Muscle of arm (tissue), 12 donors: ENCODE data around the gene AP3S2. TPM values are rescaled to one million over a fixed set of nuclear protein-coding genes. Genes with fewer than 3 reads are reported as not detected.
A peak's percentile ranks its signal among the peaks of the same experiment; 100 is the strongest.
"Not testable (repeated sequence)": the region's sequence is repeated elsewhere in the genome, so short reads cannot be mapped to it uniquely, and the experiment has no call there.

ENCODE experiments used
- DNase-seq: peaks from one replicate; pipeline ENCODE4 v3.0.0-alpha.2; 2013
- polyA plus RNA-seq, 12 donors: library from polyadenylated mRNA; unstranded; fragments of 120-200 nt; gene quantifications; one replicate each; pipeline ENCODE4 v1.2.1, GENCODE V29; 2013; ENCODE audit not compliant: insufficient read length in 12 of 12

Gene AP3S2
- polyA plus RNA-seq, 12 donors = 12.1 to 36.4 (median 28.5) TPM; not detected in 1

DNA sequence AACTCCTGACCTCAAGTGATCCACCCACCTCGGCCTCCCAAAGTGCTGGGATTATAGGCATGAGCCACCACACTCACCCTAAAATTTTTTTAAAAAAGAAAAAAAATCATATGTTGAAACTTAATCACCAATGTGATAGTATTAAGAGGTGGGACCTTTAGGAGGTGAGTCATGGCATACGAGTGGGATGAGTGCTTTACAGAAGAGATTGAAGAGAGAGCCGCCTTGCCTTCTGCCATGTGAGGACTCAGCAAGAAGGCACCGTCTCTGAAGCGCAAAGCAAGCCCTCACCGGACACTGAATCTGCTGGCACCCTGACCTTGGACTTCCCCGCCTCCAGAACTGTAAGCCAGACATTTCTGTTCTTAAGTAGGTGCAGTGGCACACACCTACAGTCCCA is 13.5 kb upstream of the AP3S2 start:
- DNase-seq = no peak

DNA sequence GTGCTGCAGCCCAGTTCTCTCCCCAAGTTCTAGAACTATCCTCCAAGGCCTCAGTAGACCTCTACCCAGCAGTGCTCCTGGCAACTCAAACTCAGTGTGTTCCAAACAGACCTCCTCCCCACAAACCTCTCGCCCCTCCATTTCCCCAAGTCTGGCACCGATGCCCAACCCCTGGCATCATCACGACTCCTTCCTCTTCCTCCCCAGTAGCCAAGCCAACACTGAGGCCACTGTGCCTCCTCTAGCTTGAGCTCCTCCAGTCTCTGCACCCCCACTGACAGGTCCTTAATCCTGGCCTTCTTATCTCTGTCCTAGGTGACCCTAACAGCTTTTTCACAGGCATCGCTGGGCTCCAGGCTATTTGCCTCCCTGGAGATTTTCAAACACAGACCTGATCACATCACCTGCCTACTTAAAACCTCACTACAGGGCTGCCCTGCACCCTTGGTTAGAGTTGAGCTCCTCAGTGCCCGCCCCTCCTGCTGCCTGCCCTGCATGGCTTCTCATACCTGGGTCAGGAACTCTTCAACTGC is 12.1 kb upstream of the AP3S2 start:
- no peak for DNase-seq

DNA sequence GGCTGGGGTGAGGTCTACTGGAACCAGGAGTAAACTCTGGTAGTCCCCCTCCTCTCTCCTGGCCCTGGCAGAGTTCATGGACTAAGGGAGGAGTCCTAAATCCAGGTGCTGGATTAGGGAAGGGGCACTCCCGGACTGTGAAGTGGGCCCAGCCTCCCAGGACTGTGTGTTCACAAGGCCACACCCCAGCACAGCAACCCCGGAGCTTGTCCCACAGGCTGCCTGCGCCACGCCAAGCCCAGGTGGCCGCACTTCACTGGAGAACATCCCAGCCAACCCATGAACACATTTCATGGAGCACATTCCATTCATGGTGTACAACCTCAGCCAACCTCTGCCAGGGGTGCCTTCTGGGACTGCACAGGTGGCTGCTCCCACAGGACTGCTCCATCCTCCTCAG is 10.7 kb upstream of the AP3S2 start:
- no peak for DNase-seq

DNA sequence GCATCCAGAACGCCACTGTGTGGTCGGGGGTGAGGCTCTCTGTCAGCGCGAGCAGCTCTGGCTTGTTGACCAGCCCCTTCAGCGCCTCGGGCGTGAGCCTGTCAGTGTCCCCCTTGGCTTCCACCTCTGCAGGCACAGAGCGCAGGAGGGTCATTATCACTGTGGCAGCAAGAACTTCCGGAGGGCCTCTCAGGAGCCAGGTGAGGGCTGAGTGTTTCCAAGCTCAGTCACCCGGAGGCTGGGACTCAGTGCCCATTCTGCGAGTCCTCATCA is 10.0 kb upstream of the AP3S2 start:
- DNase-seq = no peak

DNA sequence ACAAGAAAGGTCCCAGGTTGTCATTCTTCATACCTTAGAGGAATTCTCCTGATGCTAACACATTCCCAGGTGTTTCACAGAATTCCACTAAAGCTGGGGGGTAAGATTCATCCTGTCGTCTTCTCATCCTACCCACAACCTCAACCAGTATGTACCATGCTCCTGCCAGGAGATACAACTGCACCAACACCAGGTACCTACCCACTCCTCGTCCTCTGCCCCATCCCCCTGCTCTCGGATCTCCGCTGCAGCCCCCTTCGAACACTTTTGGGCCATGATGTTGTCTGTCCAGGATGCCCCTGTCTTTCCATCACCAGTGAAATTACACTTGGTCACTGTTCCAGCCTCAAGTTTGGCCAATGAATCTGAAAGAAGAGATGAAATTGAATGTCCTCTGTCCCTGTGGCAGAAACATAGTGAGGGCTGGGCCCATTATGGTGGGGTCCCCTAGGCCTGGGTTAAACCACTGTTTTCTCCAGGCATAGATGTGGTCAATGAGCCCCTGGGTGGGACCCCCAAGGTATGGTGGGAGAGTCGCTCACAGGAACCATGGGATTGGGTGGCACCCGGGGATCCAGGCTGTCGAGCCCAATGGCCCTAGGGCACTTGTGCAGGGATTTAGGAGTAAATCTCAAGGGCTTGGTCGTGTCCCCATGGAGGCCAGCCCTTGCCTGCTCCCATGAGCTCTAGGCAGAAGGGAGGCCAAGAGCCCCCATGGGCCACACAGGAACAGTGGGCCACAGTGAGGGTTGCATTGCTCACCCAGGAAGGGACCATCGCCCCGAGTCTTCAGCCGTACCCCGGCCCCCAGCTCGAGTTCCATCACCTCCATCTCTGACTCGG is 9.4 kb upstream of the AP3S2 start:
- DNase-seq = no peak

DNA sequence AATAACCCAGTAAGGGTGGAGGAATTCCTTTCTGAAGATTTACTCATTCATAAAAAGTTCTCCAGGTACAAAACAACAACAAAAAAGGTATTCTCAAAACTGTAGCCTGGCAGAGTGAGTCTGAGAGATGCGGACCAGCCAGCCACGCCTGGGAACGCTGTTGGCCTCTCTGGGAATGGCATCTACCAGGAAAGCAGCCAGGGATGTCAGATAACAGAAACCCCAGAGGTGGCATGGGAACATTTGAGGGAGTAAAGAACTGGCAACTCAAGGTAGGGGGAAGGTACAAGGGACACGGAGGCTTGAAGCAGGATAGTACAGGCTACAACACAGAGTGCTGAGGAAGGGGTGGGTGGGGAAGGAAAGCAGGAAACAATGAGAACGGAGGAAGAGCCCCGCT is 7.1 kb upstream of the AP3S2 start:
- DNase-seq = no peak

DNA sequence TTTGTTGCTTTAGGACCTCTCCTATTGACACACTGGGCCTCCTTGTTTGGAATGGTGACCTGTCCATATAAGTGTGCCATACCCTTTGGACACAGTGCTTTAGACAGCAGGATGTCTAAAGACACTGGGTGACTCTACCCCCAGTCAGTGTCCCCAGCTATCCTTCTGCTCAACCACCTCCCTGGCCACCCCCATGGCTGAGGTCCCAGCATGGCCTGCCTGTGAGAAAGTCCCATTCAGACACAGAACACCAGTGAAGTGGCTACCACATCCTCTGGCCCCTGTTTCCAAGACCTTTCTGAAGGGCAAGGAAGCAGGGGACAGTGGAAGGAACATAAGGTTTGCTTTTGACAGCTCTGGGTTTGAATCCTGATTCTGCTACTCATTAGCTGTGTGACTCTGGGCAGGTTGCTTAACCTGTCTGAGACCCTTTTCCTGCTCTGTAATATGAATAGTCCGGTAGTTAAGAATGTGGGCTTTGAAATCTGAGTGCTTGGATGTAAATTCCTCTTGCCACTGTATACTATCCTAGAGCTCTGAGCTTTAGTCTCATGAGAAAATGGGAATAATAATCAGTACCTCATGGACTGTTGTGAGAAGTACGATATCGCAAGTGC is 6.3 kb upstream of the AP3S2 start:
- no peak for DNase-seq

DNA sequence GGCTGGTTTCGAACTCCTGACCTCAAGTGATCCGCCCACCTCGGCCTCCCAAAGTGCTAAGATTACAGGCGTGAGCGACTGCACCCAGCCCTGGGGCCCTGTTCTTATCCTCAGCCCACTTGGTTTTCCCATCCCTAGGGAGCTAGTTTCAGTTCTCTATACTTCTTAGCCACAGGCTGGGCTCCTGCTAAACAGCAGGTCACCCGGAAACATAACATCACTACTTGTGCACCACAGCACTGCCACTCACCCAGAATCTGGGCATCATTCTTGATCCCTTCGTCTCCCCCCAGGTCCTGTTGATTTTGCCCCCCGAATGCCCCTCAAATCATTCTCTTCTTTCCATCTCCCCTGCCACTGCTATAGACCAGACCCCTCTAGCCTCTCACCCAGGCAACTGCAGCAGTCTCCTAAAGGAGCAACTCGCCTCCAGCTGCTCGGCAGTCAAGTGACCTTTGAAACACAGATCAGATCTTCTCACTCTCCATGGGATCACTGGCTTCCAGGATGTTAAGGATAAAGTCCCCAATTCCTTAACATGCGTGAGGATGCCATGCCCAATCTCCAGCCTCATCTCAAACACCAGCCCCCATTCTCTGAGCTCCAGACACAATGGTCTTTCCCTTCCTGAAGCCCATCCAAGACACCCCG is 5.6 kb upstream of the AP3S2 start:
- DNase-seq = no peak

DNA sequence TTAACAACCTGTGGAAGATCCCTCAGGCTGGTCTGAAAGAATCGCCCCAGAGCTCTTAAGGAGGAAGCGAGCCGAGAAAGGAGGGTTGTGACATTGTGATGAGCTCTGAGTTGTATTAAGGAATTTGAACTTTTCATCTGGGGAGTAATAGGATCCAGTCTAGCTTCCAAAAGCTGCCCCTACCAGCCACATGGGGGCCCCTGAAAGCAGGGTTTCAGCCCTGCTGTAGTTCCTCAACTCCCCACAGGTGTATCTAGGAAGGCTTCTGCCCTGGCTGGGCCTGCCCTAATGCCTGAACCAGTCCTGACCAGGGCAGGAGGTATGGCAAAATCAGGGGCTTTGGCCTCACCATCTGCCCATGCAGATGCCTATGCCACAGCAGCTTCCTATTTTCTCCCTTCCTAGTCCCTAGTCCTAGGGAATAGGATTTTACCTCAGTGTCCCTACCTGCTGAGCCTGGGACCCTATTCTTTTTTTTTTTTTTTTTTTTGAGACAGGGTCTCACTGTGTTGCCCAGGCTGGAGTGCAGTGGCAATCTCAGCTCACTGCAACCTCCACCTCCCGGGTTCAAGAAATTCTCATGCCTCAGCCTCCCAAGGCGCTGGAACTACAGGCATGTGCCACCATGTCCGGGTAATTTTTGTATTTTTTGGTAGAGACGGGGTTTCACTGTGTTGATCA is 5.0 kb upstream of the AP3S2 start:
- no peak for DNase-seq

DNA sequence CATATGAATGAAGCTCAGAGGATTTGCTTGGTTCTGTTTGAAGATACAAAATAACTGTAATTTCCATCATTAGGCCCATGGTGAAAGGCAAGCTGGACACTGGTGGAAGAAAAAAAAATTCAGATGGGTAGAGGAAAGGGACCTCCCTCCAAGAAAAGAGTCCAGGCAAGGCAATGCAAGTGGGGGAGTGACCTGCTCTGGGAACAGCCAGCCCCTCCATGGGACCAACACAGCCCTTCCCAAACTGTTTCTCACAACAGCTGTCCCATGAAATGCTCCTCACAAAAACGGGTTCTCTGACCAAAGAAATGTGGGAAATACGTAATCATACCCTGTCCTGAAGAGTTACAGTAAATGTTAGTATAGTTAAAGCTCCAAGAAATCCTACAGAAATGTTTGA is 4.4 kb upstream of the AP3S2 start:
- DNase-seq = no peak

DNA sequence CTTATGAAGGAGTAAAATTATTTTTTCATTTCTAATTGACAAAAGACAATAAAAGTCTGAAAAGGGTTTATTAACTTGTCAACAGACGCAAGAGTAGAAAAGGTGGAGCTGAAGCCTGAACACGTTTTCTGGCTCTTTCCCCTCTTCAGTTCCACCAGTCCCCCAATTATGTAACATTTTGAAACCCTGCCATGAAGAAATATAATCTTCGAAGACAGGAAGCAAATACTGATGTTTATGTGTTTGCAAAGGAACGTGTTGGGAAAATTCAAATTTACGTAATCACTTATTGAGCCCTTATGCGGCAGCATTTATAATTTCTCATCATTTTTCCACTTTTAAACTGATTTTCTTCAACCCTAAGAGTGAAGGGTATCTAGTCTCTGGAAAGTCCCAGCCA is 767 bp downstream of the AP3S2 start:
- DNase-seq = peak; percentile 32

DNA sequence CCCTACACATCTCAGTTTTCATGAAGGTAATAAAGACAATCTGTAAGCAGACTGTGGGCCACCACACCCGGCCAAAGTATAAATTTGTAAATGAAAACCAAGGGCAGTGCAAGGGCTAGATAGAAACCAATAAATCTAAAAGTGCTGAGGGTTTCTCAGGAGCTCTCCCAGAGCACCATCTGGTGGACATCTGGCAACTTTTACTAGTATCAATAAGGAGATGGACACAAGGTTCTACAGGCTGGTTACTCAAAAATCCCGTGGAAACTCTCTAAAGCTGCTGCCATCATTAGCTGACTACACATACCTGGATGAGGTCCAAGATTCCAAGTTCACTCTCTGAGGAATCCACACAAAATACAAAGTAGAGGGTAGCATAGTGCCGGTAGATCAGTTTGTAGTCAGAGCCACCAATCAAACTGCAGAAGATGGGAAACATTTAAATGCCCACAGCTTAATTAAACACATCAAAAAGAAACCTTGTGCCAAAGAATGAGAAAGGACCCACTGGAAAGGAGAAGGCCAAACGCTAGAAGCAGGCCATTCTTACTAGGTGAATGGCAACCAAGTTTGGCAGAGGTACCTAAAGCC is 5.5 kb downstream of the AP3S2 start:
- peak; percentile 19 for DNase-seq

DNA sequence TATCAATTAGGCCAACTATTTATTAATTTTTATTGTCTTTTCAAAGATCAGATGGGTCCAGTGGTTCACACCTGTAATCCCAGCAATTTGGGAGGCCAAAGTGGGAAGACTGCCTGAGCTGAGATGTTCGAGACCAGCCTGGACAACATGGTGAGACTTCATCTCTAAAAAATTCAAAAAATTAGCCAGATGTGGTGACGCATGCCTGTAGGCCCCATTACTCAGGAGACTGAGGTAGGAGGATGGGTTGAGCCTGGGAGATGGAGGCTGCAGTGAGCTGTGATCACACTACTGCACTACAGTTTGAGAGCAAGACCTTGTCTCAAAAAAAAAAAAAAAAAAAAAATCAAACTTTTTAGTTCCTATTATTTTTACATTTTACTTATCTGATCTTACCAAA is 8.2 kb downstream of the AP3S2 start:
- DNase-seq = no peak

DNA sequence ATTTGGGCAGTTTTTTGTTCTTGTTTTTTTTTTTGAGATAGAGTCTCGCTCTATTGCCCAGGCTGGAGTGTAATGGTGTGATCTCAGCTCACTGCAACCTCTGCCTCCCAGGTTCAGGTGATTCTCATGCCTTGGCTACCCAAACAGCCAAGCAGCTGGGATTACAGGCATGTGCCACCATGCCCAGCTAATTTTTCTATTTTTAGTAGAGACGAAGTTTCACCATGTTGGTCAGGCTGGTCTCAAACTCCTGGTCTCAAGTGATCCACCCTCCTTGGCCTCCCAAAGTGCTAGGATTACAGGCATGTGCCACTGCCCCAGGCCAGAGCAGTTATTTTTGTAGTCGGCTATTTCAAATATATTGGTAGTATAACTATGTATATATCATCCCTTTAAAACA is 8.6 kb downstream of the AP3S2 start:
- DNase-seq = not testable (repeated sequence)

DNA sequence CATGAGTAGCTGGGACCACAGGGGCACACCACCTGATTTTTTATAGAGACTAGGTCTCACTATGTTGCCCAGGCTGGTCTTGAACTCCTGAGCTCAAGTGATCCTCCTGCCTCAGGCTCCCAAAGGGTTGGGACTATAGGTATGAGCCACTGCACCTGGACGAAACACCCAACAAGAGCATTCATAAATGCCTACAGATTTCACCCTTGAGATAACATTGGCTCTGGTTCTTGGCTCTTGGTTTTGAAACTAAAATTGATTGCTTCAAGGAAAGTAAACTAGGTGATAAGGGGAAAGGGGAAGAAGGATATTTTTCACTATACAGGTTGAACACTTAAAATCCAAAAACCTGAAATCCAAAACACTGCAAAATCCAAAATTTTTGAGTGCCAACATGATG is 10.3 kb downstream of the AP3S2 start:
- DNase-seq = no peak

DNA sequence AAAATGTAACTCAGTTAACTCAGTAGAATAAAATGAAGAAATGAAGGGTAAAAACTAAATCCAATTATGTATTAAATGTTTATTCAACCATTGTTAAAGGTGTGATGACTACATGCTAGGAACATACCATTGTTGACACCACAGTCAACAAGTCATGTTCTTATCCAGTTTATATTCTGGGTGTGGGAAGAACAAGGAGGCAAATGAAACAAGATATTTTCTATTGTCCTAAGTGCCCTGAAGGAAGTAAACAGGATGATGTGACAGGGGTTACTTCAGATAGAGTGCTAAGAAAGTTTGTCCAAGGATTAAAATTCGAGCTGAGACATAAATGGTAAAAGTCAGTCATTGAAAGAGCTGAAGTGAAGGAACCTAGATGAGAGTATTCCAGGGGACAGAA is 13.1 kb downstream of the AP3S2 start:
- DNase-seq = no peak

DNA sequence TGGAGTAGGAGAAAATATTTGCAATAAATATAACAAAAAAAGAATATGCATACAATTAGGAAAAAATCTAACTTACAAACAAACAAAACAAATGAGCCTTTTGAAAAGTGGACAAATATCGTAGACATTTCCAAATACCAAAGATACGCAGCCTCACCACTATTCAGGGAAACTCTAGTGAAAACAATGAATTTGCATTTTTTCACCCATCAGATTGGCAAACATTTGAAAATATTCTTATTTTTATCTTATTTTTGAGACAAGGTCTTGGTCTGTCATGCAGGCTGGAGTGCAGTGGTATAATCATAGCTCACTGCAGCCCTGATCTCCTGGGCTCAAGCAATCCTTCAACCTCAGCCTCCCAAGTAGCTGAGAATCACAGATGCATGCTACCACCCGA is 15.5 kb downstream of the AP3S2 start:
- DNase-seq = no peak

DNA sequence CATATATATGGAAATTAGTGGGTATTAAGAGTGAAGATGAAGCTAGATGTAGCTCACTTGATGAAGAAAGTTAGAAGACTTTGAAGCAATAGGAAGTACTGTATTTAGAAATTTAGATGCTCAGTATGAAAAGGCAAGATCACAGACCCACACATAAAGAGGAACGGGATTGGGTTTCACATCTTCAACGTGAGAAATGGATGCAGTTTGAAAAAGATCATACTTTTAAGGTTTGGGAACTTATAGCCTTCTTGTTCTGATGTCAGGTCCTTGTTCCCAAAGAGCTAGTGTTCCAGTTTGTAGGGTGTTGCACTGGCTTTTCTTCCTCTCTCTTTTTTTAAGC is 16.7 kb downstream of the AP3S2 start:
- no peak for DNase-seq

DNA sequence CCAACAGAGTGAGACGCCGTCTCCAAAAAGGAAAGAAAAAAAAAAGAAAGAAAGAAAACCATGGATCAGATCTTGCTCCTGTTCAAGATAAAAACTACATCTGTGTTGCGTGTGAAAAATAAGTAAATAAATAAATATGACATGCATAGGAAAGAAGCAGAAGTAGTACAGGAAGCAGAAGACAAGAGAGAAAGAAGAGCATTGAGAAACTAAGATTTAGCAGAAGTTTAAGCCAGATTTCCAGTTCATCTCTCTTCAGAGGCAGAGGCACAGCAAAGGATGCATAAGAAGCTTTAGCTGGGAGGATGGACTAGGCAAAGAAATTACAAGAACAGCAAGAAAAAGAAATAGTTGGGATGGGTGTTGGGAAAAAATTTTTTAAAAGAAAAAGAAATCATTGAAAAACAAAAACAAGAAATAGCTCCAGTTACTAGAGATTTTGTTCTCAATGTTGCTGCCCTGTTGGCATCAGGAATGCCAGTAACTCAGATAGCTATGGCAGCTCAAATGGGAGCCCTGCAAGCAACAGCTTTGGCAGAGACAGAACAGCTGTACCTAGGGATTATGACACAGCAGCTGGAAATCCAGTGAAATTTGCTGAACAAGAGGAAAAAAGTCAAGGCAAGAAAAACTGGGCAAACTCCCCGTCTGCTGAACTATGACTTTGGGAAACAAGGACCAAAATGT is 17.3 kb downstream of the AP3S2 start:
- no peak for DNase-seq

DNA sequence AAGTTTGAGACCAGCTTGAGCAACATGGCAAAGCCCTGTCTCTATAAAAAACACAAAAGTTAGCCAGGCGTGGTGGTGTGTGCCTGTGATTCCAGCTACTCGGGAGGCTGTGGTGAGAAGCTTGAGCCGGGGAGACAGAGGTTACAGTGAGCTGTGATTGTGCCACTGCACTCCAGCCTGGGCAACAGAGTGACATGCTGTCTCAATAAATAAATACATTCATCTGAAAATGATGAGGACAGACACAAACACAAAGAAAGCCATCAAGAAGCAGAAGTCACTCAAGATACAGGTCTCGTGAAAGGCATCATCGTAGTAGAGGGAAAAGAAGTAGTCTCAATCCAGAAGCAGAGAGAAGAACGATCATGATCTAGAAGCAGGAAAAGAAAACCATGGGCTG is 18.1 kb downstream of the AP3S2 start:
- no peak for DNase-seq

DNA sequence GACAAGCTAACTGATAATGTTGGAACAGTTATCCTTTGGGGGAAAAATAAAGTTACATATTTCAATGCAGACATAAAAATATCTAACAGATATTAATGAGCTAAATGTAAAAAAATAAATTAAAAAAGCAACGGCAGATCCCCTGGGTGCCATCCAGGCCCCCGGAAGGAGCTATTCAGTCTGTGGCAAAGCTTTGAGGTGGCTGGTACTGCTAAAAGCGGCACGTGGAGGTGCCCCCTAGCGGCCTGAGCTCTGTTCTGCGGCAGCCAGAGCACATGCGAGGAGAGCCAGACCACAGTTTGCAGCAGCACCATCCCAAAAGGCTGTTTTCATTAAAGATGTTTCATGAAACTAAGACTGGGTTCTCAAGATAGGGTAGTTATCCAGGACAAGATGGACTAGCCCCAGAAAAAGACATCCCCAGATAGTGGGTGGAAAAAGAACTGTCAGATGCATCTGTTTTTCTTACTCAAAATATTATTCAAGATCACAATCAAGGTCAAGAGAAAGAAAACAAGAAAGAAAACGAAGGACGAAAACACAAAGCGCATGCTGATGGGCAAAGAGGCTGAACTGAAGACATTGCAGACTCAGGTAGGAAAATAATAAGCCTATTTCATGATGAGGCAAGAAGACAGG is 18.7 kb downstream of the AP3S2 start:
- DNase-seq = peak; percentile 73
